Duodenal mucosa (tissue), 2 donors: ENCODE data around the gene PCP2.

Source experiments
- H3K27ac ChIP-seq: one replicate; pipeline ENCODE4 v1.7.0; 2013; ENCODE audit warnings: low read depth, low read length
- H3K27me3 ChIP-seq, 2 donors: one replicate each; pipeline ENCODE4 v1.7.0; 2013; ENCODE audit warnings: low read length in 2 of 2, control low read depth in 1 of 2; ENCODE audit not compliant: insufficient read depth in 2 of 2, control insufficient read depth in 1 of 2
- H3K36me3 ChIP-seq, 2 donors: one replicate each; pipeline ENCODE4 v1.7.0; 2013; ENCODE audit warnings: low read length in 2 of 2, control low read depth in 1 of 2; ENCODE audit not compliant: insufficient read depth in 2 of 2, control insufficient read depth in 1 of 2
- H3K4me1 ChIP-seq, 2 donors: one replicate each; pipeline ENCODE4 v1.7.0; 2013; ENCODE audit warnings: low read length in 2 of 2, control low read depth in 1 of 2; ENCODE audit not compliant: insufficient read depth in 2 of 2, control insufficient read depth in 1 of 2
- H3K4me3 ChIP-seq, 2 donors: one replicate each; pipeline ENCODE4 v1.7.0; 2013; ENCODE audit warnings: low read length in 2 of 2, low read depth in 1 of 2
- H3K9ac ChIP-seq, 2 donors: one replicate each; pipeline ENCODE4 v1.7.0; 2013; ENCODE audit warnings: low read length in 2 of 2, low read depth in 1 of 2
- H3K9me3 ChIP-seq, 2 donors: one replicate each; pipeline ENCODE4 v1.7.0; 2013; ENCODE audit warnings: low read length in 2 of 2, control low read depth in 1 of 2; ENCODE audit not compliant: control insufficient read depth in 1 of 2

PCP2 gene

GRCh38 chr19:7661744-7662538 is 28.4 kb upstream of the PCP2 start:
- H3K4me1 ChIP-seq = no peaks in the 10 kb centered on the region
- H3K27me3 ChIP-seq = no peaks in the 10 kb centered on the region

GRCh38 chr19:7658219-7658686 is 24.7 kb upstream of the PCP2 start:
- Histone ChIP-seq H3K4me1 (no peaks in the 10 kb centered on the region), H3K27ac (no peak overlapping the region), H3K9me3 (no peaks in the 10 kb centered on the region), H3K27me3 (no peaks in the 10 kb centered on the region), H3K36me3 (no peaks in the 10 kb centered on the region), H3K9ac (no peak overlapping the region), H3K4me3 (no peak overlapping the region)

More at GRCh38 chr19:7661744-7662538, 28.4 kb upstream of the PCP2 start:
- no peak overlapping the region for H3K9ac ChIP-seq
- no peaks in the 10 kb centered on the region for H3K9me3 ChIP-seq
- H3K4me3 ChIP-seq = no peak overlapping the region
- H3K27ac ChIP-seq = no peak overlapping the region
- no peaks in the 10 kb centered on the region for H3K36me3 ChIP-seq

- H3K36me3 ChIP-seq = no peaks in the 10 kb centered on the region
- no peak overlapping the region for H3K4me3 ChIP-seq
- no peaks in the 10 kb centered on the region for H3K27me3 ChIP-seq
- H3K9me3 ChIP-seq = no peaks in the 10 kb centered on the region
- H3K4me1 ChIP-seq = peaks cover 2% of the 10 kb centered on the region in 2 donors
- H3K27ac ChIP-seq = no peak overlapping the region
- no peak overlapping the region for H3K9ac ChIP-seq
Measured at GRCh38 chr19:7657131-7657751, 23.7 kb upstream of the PCP2 start.

GRCh38 chr19:7655581-7655980 is 22.1 kb upstream of the PCP2 start:
- Histone ChIP-seq H3K27ac (no peak overlapping the region), H3K27me3 (no peaks in the 10 kb centered on the region), H3K4me1 (peaks cover 3 to 4% of the 10 kb centered on the region in 2 donors), H3K9ac (no peak overlapping the region), H3K9me3 (no peaks in the 10 kb centered on the region), H3K36me3 (no peaks in the 10 kb centered on the region), H3K4me3 (no peak overlapping the region)

- Histone ChIP-seq H3K36me3 (no peaks in the 10 kb centered on the region), H3K27ac (no peak overlapping the region), H3K4me1 (peaks cover 3 to 4% of the 10 kb centered on the region in 2 donors), H3K27me3 (no peaks in the 10 kb centered on the region), H3K9me3 (no peaks in the 10 kb centered on the region), H3K4me3 (no peak overlapping the region), H3K9ac (no peak overlapping the region)
Measured at GRCh38 chr19:7654401-7654800, 20.9 kb upstream of the PCP2 start.

GRCh38 chr19:7652061-7652641 is 18.6 kb upstream of the PCP2 start:
- Histone ChIP-seq H3K4me1 (peaks cover 3 to 4% of the 10 kb centered on the region in 2 donors), H3K9ac (peak overlapping the region; percentile 33 to 51), H3K36me3 (peaks cover 0 to 3% of the 10 kb centered on the region in 2 donors), H3K9me3 (no peaks in the 10 kb centered on the region), H3K27me3 (no peaks in the 10 kb centered on the region), H3K4me3 (peak overlapping the region; percentile 35 to 63), H3K27ac (peak overlapping the region; percentile 10)

- Histone ChIP-seq H3K27ac (no peak overlapping the region), H3K4me3 (no peak overlapping the region), H3K36me3 (peaks cover 0 to 8% of the 10 kb centered on the region in 2 donors), H3K27me3 (no peaks in the 10 kb centered on the region), H3K9ac (no peak overlapping the region), H3K4me1 (peaks cover 3 to 4% of the 10 kb centered on the region in 2 donors), H3K9me3 (no peaks in the 10 kb centered on the region)
Measured at GRCh38 chr19:7650148-7650547, 16.6 kb upstream of the PCP2 start.

- Histone ChIP-seq H3K4me1 (peaks cover 3 to 4% of the 10 kb centered on the region in 2 donors), H3K27ac (no peak overlapping the region), H3K4me3 (no peak overlapping the region)
Measured at GRCh38 chr19:7648265-7649014, 14.9 kb upstream of the PCP2 start.

GRCh38 chr19:7647156-7647555 is 13.6 kb upstream of the PCP2 start:
- Histone ChIP-seq H3K27me3 (no peaks in the 10 kb centered on the region), H3K9ac (no peak overlapping the region), H3K4me1 (peaks cover under 1 to 1% of the 10 kb centered on the region in 2 donors), H3K36me3 (peaks cover 0 to 25% of the 10 kb centered on the region in 2 donors), H3K9me3 (no peaks in the 10 kb centered on the region), H3K4me3 (no peak overlapping the region), H3K27ac (no peak overlapping the region)

More at GRCh38 chr19:7648265-7649014, 14.9 kb upstream of the PCP2 start:
- no peak overlapping the region for H3K9ac ChIP-seq
- peaks cover 0 to 16% of the 10 kb centered on the region in 2 donors for H3K36me3 ChIP-seq
- no peaks in the 10 kb centered on the region for H3K27me3 ChIP-seq
- no peaks in the 10 kb centered on the region for H3K9me3 ChIP-seq

GRCh38 chr19:7646426-7646700 is 12.8 kb upstream of the PCP2 start:
- peaks cover 0 to 28% of the 10 kb centered on the region in 2 donors for H3K36me3 ChIP-seq
- no peak overlapping the region for H3K9ac ChIP-seq
- no peaks in the 10 kb centered on the region for H3K4me1 ChIP-seq
- no peaks in the 10 kb centered on the region for H3K9me3 ChIP-seq
- H3K27ac ChIP-seq = no peak overlapping the region
- H3K4me3 ChIP-seq = no peak overlapping the region
- no peaks in the 10 kb centered on the region for H3K27me3 ChIP-seq
